Activated B cell treated with CpG ODN at 0.5 μM for 24 hours (primary cell): ENCODE results near the gene TNFRSF1A. TPM values are rescaled to one million over a fixed set of nuclear protein-coding genes. Genes with fewer than 3 reads are reported as not detected.

Experiments used
- ATAC-seq: fragments of 200-7000 bp; cut with Tn5 transposase; one replicate; pipeline ENCODE4 v1.10.0; 2021; ENCODE audit warnings: low read depth, mild to moderate bottlenecking, moderate library complexity
- CTCF ChIA-PET: fragments of 350-600 bp; sonication (Branson Sonifier 250); formaldehyde crosslinking; loops from one replicate; lab custom pipeline; 2021; ENCODE audit warnings: antibody characterized with exemption; lab: Charles Lee
- POLR2A ChIA-PET: fragments of 350-600 bp; sonication (Branson Sonifier 250); formaldehyde crosslinking; loops from one replicate; lab custom pipeline; 2021; ENCODE audit warnings: antibody characterized with exemption; lab: Charles Lee
- DNase-seq: peaks from one replicate; pipeline ENCODE4 v3.0.0; 2022
- H3K27ac Mint-ChIP-seq: one replicate; pipeline ENCODE4 v1.8.0; 2020; ENCODE audit warnings: mixed read lengths
- H3K27me3 Mint-ChIP-seq: one replicate; pipeline ENCODE4 v1.8.0; 2021; ENCODE audit warnings: mixed read lengths
- H3K36me3 Mint-ChIP-seq: one replicate; pipeline ENCODE4 v1.8.0; 2021; ENCODE audit warnings: low read depth, mixed read lengths
- H3K4me1 Mint-ChIP-seq: one replicate; pipeline ENCODE4 v1.8.0; 2021; ENCODE audit warnings: mixed read lengths
- H3K4me3 Mint-ChIP-seq: one replicate; pipeline ENCODE4 v1.8.0; 2020; ENCODE audit warnings: mild to moderate bottlenecking, mixed read lengths
- H3K9me3 Mint-ChIP-seq: one replicate; pipeline ENCODE4 v1.8.0; 2020; ENCODE audit warnings: mixed read lengths
- intact Hi-C: fragments of 100-400 bp; cut with micrococcal nuclease; formaldehyde crosslinking; loops from one replicate; pipeline ENCODE4 v1.15.1; 2024
- total RNA-seq: library from RNA; stranded (reverse); gene quantifications from 2 replicates; pipeline ENCODE4 v1.2.3, GENCODE V29; 2022
- TF ChIP-seq, protein P1 (sequence below): fragments of 200-600 bp; IDR thresholded peaks from one replicate; pipeline ENCODE4 v1.8.0; 2022; ENCODE audit warnings: antibody characterized with exemption, mild to moderate bottlenecking

The TNFRSF1A gene
- total RNA-seq, 1 donor from 2014 or later, result not detected

DNA sequence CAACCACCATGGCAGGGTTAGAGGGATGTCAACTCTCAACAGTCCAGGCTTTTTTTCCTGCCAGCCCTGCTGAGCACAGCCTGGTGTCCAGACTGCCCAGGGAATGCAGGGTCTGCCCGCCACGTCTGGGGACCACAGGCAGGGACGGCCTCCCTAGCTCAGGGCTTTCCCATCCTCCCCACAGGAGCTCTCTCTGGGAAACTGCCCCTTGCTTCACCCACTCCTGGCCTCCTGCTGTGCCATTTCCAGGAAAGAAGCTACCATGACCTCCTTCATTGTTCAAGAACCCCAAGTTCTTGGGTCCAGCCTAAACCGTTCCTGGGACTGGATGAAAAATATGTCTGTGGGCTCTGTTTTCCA is 28.7 kb upstream of the TNFRSF1A start:
- TF ChIP-seq, protein P1, sequence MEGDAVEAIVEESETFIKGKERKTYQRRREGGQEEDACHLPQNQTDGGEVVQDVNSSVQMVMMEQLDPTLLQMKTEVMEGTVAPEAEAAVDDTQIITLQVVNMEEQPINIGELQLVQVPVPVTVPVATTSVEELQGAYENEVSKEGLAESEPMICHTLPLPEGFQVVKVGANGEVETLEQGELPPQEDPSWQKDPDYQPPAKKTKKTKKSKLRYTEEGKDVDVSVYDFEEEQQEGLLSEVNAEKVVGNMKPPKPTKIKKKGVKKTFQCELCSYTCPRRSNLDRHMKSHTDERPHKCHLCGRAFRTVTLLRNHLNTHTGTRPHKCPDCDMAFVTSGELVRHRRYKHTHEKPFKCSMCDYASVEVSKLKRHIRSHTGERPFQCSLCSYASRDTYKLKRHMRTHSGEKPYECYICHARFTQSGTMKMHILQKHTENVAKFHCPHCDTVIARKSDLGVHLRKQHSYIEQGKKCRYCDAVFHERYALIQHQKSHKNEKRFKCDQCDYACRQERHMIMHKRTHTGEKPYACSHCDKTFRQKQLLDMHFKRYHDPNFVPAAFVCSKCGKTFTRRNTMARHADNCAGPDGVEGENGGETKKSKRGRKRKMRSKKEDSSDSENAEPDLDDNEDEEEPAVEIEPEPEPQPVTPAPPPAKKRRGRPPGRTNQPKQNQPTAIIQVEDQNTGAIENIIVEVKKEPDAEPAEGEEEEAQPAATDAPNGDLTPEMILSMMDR, result no peak
- H3K27ac Mint-ChIP-seq, result no peak overlapping the region
- peaks cover 5% of the 10 kb centered on the region for H3K9me3 Mint-ChIP-seq
- ChIA-PET POLR2A (interaction anchor here (0.6 kb wide), 1 partner anchor 27 kb away, joined by 8 read pairs; no protein-coding TSS in a partner anchor), CTCF (no interaction called here)
- no peak for DNase-seq
- no peaks in the 10 kb centered on the region for H3K36me3 Mint-ChIP-seq
- H3K4me1 Mint-ChIP-seq, result peaks cover 7% of the 10 kb centered on the region
- intact Hi-C loops, result no loop called here
- H3K27me3 Mint-ChIP-seq, result peaks cover 32% of the 10 kb centered on the region
- ATAC-seq, result no peak
- no peak overlapping the region for H3K4me3 Mint-ChIP-seq

DNA sequence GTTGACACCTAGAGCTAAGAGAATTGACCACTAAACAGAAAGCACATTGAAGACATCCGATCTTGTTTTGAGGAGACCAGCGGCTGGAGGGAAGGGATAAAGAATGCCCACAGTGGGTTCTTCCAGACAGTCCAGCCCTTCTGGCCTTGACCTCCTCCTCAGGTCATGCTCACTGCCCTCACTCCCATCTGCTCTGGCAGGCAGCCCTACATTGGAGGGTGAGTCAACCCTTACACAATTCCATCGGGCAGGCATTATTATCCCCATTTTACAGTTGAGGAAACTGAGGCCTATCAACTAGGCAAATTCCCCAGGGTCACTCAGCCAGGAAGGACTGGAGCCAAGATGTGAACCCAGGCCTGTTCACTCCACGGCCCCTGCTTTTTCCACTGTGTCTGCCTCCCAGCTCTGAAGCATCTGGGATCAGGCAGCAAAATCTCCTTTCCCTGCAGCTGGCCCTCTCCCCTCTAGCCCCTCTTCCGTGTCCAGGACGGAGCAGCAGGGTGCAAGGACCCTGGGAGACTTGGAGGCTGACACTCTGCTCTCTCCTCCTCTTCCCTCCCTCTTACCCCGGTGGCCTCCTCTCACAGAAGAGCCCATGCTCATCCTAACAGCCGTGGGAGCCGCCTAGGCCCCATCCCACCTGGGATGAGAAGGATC is 28.2 kb upstream of the TNFRSF1A start:
- H3K27me3 Mint-ChIP-seq, result peaks cover 29% of the 10 kb centered on the region
- ATAC-seq (no peak), DNase-seq (no peak)
- H3K9me3 Mint-ChIP-seq, result peaks cover 6% of the 10 kb centered on the region
- no peak overlapping the region for H3K27ac Mint-ChIP-seq
- ChIA-PET CTCF (no interaction called here), POLR2A (interaction anchor here (0.7 kb wide), 1 partner anchor 51 kb away, joined by 7 read pairs; no protein-coding TSS in a partner anchor)
- TF ChIP-seq, protein P1, result no peak
- no peak overlapping the region for H3K4me3 Mint-ChIP-seq
- no peaks in the 10 kb centered on the region for H3K36me3 Mint-ChIP-seq
- intact Hi-C loops, result no loop called here
- peaks cover 7% of the 10 kb centered on the region for H3K4me1 Mint-ChIP-seq

DNA sequence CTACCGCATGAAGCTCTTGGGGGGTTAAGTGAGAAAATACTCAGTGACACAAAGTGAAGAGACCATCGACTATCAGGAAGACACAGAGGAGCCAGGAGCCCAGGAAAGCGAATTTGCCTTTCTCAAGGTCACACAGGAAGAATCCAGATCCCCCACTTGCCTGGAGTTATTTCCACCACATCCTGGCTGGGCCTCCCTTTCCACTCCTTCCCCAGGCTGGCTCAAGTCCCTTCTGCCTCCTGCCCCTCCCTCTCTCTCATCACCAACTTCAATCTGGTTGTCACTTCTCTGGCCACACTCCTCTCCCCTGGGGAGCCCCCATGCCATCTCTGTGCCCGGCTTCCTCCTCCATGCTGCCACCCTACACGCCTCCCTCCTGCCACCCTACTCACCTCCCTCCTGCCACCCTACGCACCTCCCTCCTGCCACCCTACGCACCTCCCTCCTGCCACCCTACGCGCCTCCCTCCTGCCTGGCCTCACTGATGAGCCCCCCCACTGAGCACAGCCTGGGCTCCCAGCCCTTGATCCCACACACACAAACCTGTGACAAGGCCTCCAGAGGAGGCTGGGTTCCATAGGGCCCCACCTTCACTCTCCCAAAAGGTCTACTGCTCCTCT is 27.1 kb upstream of the TNFRSF1A start:
- TF ChIP-seq, protein P1, result no peak
- Mint-ChIP-seq H3K9me3 (peaks cover 6% of the 10 kb centered on the region), H3K4me3 (no peak overlapping the region), H3K27ac (no peak overlapping the region), H3K4me1 (peaks cover 9% of the 10 kb centered on the region), H3K27me3 (peaks cover 27% of the 10 kb centered on the region), H3K36me3 (no peaks in the 10 kb centered on the region)
- no peak for DNase-seq
- intact Hi-C loops, result no loop called here
- ChIA-PET POLR2A (interaction anchor here (0.7 kb wide), 1 partner anchor 50 kb away, joined by 7 read pairs; no protein-coding TSS in a partner anchor), CTCF (no interaction called here)
- ATAC-seq, result no peak

- CTCF ChIA-PET, result no interaction called here
- no peak overlapping the region for H3K4me3 Mint-ChIP-seq
- peaks cover 24% of the 10 kb centered on the region for H3K27me3 Mint-ChIP-seq
- TF ChIP-seq, protein P1, result no peak
- H3K27ac Mint-ChIP-seq, result no peak overlapping the region
- DNase-seq (no peak), ATAC-seq (no peak)
- peaks cover 6% of the 10 kb centered on the region for H3K9me3 Mint-ChIP-seq
- H3K4me1 Mint-ChIP-seq, result peaks cover 9% of the 10 kb centered on the region
- H3K36me3 Mint-ChIP-seq, result no peaks in the 10 kb centered on the region
- intact Hi-C loops, result loop anchor here (1.0 kb wide), 1 partner anchor 45 kb away; no protein-coding TSS in a partner anchor
- POLR2A ChIA-PET, result no interaction called here
These were observed 26.4 kb upstream of the TNFRSF1A start for GRCh38 chr12:6367969-6368892.
